Measurements from ENCODE around the gene HDAC5.

The HDAC5 gene

DNA sequence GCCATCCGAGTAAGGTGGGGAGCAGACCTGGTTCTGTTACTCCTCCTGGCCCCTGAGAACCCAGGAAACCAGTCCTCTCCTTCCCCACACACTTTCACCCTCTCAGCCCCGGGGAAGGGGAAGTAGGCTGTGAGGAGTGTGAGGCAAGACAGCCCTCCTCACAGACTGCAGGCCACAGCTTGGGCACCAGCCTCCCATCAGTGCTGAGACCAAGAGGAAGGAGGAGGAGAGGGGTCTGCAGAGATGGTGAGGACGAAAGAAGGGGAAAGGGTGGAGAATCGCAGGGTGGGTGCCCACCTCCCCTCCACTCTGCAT, 45.9 kb downstream of the HDAC5 start:
- TF ChIP-seq, protein P1, sequence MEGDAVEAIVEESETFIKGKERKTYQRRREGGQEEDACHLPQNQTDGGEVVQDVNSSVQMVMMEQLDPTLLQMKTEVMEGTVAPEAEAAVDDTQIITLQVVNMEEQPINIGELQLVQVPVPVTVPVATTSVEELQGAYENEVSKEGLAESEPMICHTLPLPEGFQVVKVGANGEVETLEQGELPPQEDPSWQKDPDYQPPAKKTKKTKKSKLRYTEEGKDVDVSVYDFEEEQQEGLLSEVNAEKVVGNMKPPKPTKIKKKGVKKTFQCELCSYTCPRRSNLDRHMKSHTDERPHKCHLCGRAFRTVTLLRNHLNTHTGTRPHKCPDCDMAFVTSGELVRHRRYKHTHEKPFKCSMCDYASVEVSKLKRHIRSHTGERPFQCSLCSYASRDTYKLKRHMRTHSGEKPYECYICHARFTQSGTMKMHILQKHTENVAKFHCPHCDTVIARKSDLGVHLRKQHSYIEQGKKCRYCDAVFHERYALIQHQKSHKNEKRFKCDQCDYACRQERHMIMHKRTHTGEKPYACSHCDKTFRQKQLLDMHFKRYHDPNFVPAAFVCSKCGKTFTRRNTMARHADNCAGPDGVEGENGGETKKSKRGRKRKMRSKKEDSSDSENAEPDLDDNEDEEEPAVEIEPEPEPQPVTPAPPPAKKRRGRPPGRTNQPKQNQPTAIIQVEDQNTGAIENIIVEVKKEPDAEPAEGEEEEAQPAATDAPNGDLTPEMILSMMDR (IDR thresholded peaks at IDR 0.05; ENCODE audit: control insufficient read depth, insufficient read depth, low read depth, low read length, missing control alignments), result no peak
- no peak for DNase-seq (ENCODE audit: low read depth)
- H3K4me3 ChIP-seq (ENCODE audit: control insufficient read depth, low read depth, low read length), result no peak overlapping the region

DNA sequence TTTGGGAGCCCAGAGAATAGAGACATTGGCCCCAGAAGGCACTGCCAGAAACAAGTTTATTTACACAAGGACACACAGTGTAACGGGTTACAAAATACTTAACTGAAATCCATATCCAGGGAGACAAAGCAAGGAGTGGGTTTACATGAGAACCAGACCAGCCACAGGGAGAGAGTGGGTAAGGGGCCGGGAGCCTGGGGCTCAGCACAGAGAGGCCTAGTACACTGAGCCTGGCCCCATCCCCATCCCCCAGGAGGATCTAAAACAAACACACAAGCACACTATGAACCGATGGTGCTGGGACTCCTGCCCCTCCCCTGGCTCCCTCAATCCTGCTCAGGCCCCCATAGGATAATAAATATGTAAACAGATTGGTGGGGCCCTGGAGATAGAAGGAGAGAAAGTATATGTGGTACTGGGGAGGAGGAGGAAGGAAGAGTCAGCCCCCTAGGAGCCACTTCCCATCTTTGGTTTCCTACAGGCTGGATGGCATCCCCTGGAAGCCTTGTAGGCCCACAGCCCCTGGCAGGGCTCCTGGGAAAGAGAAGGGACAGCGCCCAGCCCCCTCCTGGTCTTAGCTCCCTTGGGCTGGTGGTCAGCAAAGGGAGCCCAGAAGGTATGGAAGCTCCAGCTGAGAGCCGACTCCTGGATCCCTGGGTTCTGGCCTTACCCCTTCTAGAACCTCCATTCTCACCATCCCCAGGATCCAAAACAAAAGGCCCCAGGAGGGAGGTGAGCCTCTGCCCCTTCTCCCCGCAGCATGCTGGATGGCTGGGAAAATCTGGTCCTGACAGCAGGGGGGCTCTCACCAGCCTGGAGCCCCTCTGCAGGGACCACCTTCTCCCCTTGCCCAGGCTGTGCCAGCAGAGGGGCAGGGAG, 46.5 kb downstream of the HDAC5 start:
- H3K4me3 ChIP-seq (ENCODE audit: control insufficient read depth, low read depth, low read length), result no peak overlapping the region

GRCh38 chr17:44075598-44076293, 47.7 kb downstream of the HDAC5 start:
- TF ChIP-seq, protein P1 (IDR thresholded peaks at IDR 0.05; ENCODE audit: control insufficient read depth, insufficient read depth, low read depth, low read length, missing control alignments), result no peak
- H3K4me3 ChIP-seq (ENCODE audit: control insufficient read depth, low read depth, low read length), result no peak overlapping the region
- no peak for DNase-seq (ENCODE audit: low read depth)

More for the DNA sequence above, 46.5 kb downstream of the HDAC5 start:
- DNase-seq (ENCODE audit: low read depth), result no peak
- TF ChIP-seq, protein P1 (IDR thresholded peaks at IDR 0.05; ENCODE audit: control insufficient read depth, insufficient read depth, low read depth, low read length, missing control alignments), result no peak

DNA sequence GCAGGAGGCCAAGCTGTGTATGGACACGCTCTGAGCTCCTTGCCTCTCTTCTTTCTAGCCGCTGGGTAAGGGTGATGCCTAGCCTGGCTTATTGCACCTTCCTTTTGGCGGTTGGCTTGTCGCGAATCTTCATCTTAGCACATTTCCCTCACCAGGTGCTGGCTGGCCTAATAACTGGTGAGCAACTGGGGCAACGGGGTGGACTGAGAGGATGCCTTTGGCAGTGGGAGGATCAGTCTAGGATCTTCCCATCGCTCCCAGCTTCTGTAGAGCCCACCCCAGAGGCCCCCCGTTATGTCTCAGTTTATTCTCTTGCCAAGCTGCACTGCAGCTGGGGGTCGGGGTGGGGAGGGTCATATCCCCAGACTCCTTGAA, 48.5 kb downstream of the HDAC5 start:
- DNase-seq (ENCODE audit: low read depth), result no peak
- TF ChIP-seq, protein P1 (IDR thresholded peaks at IDR 0.05; ENCODE audit: control insufficient read depth, insufficient read depth, low read depth, low read length, missing control alignments), result no peak
- no peak overlapping the region for H3K4me3 ChIP-seq (ENCODE audit: control insufficient read depth, low read depth, low read length)

- TF ChIP-seq, protein P1 (IDR thresholded peaks at IDR 0.05; ENCODE audit: control insufficient read depth, insufficient read depth, low read depth, low read length, missing control alignments), result peak; percentile 9
- no peak for DNase-seq (ENCODE audit: low read depth)
- no peak overlapping the region for H3K4me3 ChIP-seq (ENCODE audit: control insufficient read depth, low read depth, low read length)
Measured at GRCh38 chr17:44074231-44074910, 49.1 kb downstream of the HDAC5 start.

- TF ChIP-seq, protein P1 (IDR thresholded peaks at IDR 0.05; ENCODE audit: control insufficient read depth, insufficient read depth, low read depth, low read length, missing control alignments), result no peak
- H3K4me3 ChIP-seq (ENCODE audit: control insufficient read depth, low read depth, low read length), result peak overlapping the region; percentile 63
- DNase-seq (ENCODE audit: low read depth), result no peak
Measured at GRCh38 chr17:44071772-44072171, 51.7 kb downstream of the HDAC5 start.

All from AG09309 (cell line).